ENCODE data around the gene MLST8.
"Not testable (repeated sequence)": the region's sequence is repeated elsewhere in the genome, so short reads cannot be mapped to it uniquely, and the experiment has no call there.

MLST8 gene

GRCh38 chr16:2250652-2251295 is 45.5 kb downstream of the MLST8 start:
- DNase-seq, result peak; percentile 36 to 37

- DNase-seq, result peak; percentile 74 to 75
Measured at GRCh38 chr16:2251296-2252111, 46.2 kb downstream of the MLST8 start, which contains the start of gene ECI1. Gene ECI1, minus strand, starts transcription at chr16:2251587. Its CDS starts 21 bp downstream, at chr16:2251566.

- no peak for DNase-seq
Measured at GRCh38 chr16:2252806-2253148, 47.5 kb downstream of the MLST8 start.

- DNase-seq, result no peak
Measured at GRCh38 chr16:2253293-2253692, 48.0 kb downstream of the MLST8 start.

GRCh38 chr16:2256531-2257140 is 51.4 kb downstream of the MLST8 start:
- DNase-seq, result no peak

GRCh38 chr16:2257726-2258125 is 52.5 kb downstream of the MLST8 start:
- no peak for DNase-seq

- DNase-seq, result not testable (repeated sequence)
Measured at GRCh38 chr16:2258530-2258929, 53.3 kb downstream of the MLST8 start.
